ENCODE data around the gene KIAA1217. TPM values are rescaled to one million over a fixed set of nuclear protein-coding genes. Genes with fewer than 3 reads are reported as not detected.

Gene KIAA1217
- total and polyA plus RNA-seq, 2 experiments from 2014 or later, result 13.3 to 23.1 TPM

DNA sequence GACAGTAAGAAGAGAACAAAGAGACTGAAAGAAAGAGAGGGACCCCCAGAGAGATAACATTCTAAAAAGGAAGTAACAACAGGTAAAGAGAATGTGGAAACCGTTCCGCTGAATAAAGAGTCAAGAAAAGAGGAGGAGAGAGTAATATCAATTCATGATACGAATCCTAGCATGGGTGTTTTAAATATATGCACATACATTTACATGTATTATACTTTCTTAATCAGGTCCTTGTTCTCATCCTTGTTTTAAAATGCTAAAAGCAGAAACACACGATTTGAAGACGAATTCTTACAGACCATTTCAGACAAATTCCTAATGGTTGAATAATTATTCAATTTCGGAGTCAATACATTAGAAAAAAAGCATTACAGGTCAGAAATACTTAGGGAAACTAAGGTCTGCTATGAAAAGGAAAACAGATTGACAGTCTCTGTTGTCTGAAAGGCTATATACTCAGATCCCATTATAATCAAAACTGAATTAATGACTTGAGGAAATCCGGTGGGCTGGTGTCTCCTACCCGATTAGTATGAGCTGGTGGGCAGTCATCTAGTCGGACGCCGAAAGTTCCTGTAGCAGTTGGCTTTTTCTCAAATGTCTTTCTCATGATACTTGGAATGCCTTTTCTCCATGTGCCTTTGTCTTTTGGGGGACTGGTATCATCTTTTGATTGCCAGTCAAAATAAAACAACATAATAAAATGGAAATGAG lies 387.4 kb downstream of the KIAA1217 start:
- H3K27me3 ChIP-seq, result no peaks in the 10 kb centered on the region
- H3K4me3 ChIP-seq, result no peak overlapping the region
- no peak for DNase-seq (ENCODE audit: low read depth in 1 of 2, low spot score in 1 of 2)
- TF ChIP-seq, protein P1, sequence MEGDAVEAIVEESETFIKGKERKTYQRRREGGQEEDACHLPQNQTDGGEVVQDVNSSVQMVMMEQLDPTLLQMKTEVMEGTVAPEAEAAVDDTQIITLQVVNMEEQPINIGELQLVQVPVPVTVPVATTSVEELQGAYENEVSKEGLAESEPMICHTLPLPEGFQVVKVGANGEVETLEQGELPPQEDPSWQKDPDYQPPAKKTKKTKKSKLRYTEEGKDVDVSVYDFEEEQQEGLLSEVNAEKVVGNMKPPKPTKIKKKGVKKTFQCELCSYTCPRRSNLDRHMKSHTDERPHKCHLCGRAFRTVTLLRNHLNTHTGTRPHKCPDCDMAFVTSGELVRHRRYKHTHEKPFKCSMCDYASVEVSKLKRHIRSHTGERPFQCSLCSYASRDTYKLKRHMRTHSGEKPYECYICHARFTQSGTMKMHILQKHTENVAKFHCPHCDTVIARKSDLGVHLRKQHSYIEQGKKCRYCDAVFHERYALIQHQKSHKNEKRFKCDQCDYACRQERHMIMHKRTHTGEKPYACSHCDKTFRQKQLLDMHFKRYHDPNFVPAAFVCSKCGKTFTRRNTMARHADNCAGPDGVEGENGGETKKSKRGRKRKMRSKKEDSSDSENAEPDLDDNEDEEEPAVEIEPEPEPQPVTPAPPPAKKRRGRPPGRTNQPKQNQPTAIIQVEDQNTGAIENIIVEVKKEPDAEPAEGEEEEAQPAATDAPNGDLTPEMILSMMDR (IDR thresholded peaks at IDR 0.05; ENCODE audit: low read depth, low read length), result no peak
- peaks cover 71% of the 10 kb centered on the region for H3K36me3 ChIP-seq
- no peak overlapping the region for H3K27ac ChIP-seq
- no peaks in the 10 kb centered on the region for H3K9me3 ChIP-seq (ENCODE audit: low read depth)
- H3K4me1 ChIP-seq (ENCODE audit: low read depth), result no peaks in the 10 kb centered on the region

- Histone ChIP-seq H3K36me3 (peaks cover 72% of the 10 kb centered on the region), H3K4me3 (no peak overlapping the region), H3K27me3 (no peaks in the 10 kb centered on the region), H3K4me1 (ENCODE audit: low read depth) (no peaks in the 10 kb centered on the region), H3K27ac (no peak overlapping the region), H3K9me3 (ENCODE audit: low read depth) (no peaks in the 10 kb centered on the region)
- DNase-seq (ENCODE audit: low read depth in 1 of 2, low spot score in 1 of 2), result no peak
- TF ChIP-seq, protein P1 (IDR thresholded peaks at IDR 0.05; ENCODE audit: low read depth, low read length), result no peak
These were observed 388.5 kb downstream of the KIAA1217 start for GRCh38 chr10:24597426-24597825.

Measured in cardiac muscle cell (in vitro differentiated cells and primary cell).